IMR-90 (cell line): ENCODE data around the gene JAGN1. TPM values are rescaled to one million over a fixed set of nuclear protein-coding genes. Genes with fewer than 3 reads are reported as not detected.

Experiments
- ATAC-seq: fragments of 200-7000 bp; cut with Tn5 transposase; 2 replicates; pipeline ENCODE4 v1.9.1; 2020; ENCODE audit warnings: low read depth, mild to moderate bottlenecking, moderate library complexity
- BruUV-seq: library from RNA; stranded (reverse); fragments of 400-500 nt; replicated peaks from 2 replicates; lab custom pipeline; 2021; lab: Mats Ljungman, UMichigan
- CTCF ChIA-PET: fragments of 300-600 bp; formaldehyde crosslinking; extraction: SDS; loops from one replicate; lab custom pipeline; 2021; ENCODE audit warnings: antibody characterized with exemption; lab: Yijun Ruan, JAX
- POLR2A ChIA-PET: fragments of 300-600 bp; sonication (Branson Sonifier 250); formaldehyde crosslinking; loops from one replicate; lab custom pipeline; 2022; ENCODE audit warnings: antibody characterized with exemption; ENCODE audit not compliant: unreplicated experiment; lab: Charles Lee
- DNase-seq: peaks from one replicate; pipeline ENCODE4 v3.0.0; 2013
- H2AFZ ChIP-seq: replicated peaks from 2 replicates; pipeline ENCODE3; 2013; ENCODE audit warnings: low read length, mild to moderate bottlenecking; ENCODE audit not compliant: poor library complexity
- H2AK5ac ChIP-seq: 2 replicates; pipeline ENCODE4 v1.6.1; 2013; ENCODE audit warnings: low read depth, low read length, inconsistent platforms
- H2AK9ac ChIP-seq: replicated peaks from 2 replicates; pipeline ENCODE3; 2013; ENCODE audit warnings: mild to moderate bottlenecking, low read depth, low read length, moderate library complexity; ENCODE audit not compliant: poor library complexity
- H2BK120ac ChIP-seq: 2 replicates; pipeline ENCODE4 v1.6.1; 2013; ENCODE audit warnings: low read depth, low read length, inconsistent platforms
- H2BK15ac ChIP-seq: 3 replicates; pipeline ENCODE4 v1.6.1; 2013; ENCODE audit warnings: low read depth, low read length, inconsistent platforms
- H2BK20ac ChIP-seq: 2 replicates; pipeline ENCODE4 v1.6.1; 2013; ENCODE audit warnings: low read depth, mild to moderate bottlenecking, inconsistent platforms, low read length, moderate library complexity
- H2BK5ac ChIP-seq: 2 replicates; pipeline ENCODE4 v1.6.1; 2013; ENCODE audit warnings: mild to moderate bottlenecking, low read depth, low read length, inconsistent platforms; ENCODE audit not compliant: poor library complexity, severe bottlenecking
- H3K14ac ChIP-seq: replicated peaks from 2 replicates; pipeline ENCODE4 v1.6.1; 2013; ENCODE audit warnings: low read depth, low read length, inconsistent platforms
- H3K18ac ChIP-seq: 2 replicates; pipeline ENCODE4 v1.6.1; 2013; ENCODE audit warnings: low read depth, low read length, control low read depth
- H3K23ac ChIP-seq: 2 replicates; pipeline ENCODE4 v1.6.1; 2013; ENCODE audit warnings: low read depth, low read length, inconsistent platforms
- H3K27ac ChIP-seq: 2 replicates; pipeline ENCODE4 v1.5.1; 2013; ENCODE audit warnings: mild to moderate bottlenecking, control low read depth, low read length; ENCODE audit not compliant: insufficient read depth
- H3K27me3 ChIP-seq: 2 replicates; pipeline ENCODE4 v1.6.1; 2013; ENCODE audit warnings: low read length; ENCODE audit not compliant: control insufficient read depth, insufficient read depth
- H3K36me3 ChIP-seq: 2 replicates; pipeline ENCODE4 v1.6.1; 2013; ENCODE audit warnings: low read length, mixed read lengths; ENCODE audit not compliant: control insufficient read depth, insufficient read depth
- H3K4ac ChIP-seq: 2 replicates; pipeline ENCODE4 v1.6.1; 2013; ENCODE audit warnings: low read depth, low read length, inconsistent platforms
- H3K4me1 ChIP-seq: 2 replicates; pipeline ENCODE4 v1.6.1; 2013; ENCODE audit warnings: low read length, mixed read lengths; ENCODE audit not compliant: control insufficient read depth, insufficient read depth
- H3K4me2 ChIP-seq: 2 replicates; pipeline ENCODE4 v1.6.1; 2013; ENCODE audit warnings: low read depth, mild to moderate bottlenecking, control low read depth, low read length, moderate library complexity
- H3K4me3 ChIP-seq: 2 replicates; pipeline ENCODE4 v1.5.1; 2013; ENCODE audit warnings: low read depth, mild to moderate bottlenecking, control low read depth, low read length, moderate library complexity; ENCODE audit not compliant: insufficient read depth
- H3K56ac ChIP-seq: 2 replicates; pipeline ENCODE4 v1.6.1; 2013; ENCODE audit warnings: low read length, inconsistent platforms; ENCODE audit not compliant: insufficient read depth; ENCODE audit errors: extremely low read depth
- H3K79me1 ChIP-seq, 2 experiments: 2 replicates each; pipeline ENCODE4 v1.6.1; 2013; ENCODE audit warnings: low read length in 2 of 2, inconsistent platforms in 1 of 2, low read depth in 1 of 2
- H3K9ac ChIP-seq: 2 replicates; pipeline ENCODE4 v1.6.1; 2013; ENCODE audit warnings: low read depth, low read length, control low read depth
- H3K9me1 ChIP-seq: 2 replicates; pipeline ENCODE4 v1.6.1; 2013; ENCODE audit warnings: low read length, inconsistent platforms; ENCODE audit not compliant: insufficient read depth
- H3K9me3 ChIP-seq: 2 replicates; pipeline ENCODE4 v1.6.1; 2013; ENCODE audit warnings: low read length; ENCODE audit not compliant: control insufficient read depth, insufficient read depth
- H4K20me1 ChIP-seq: 2 replicates; pipeline ENCODE4 v1.6.1; 2013; ENCODE audit warnings: low read length, inconsistent platforms; ENCODE audit not compliant: insufficient read depth
- H4K5ac ChIP-seq: 2 replicates; pipeline ENCODE4 v1.6.1; 2013; ENCODE audit warnings: mild to moderate bottlenecking, low read depth, low read length, control low read depth
- H4K8ac ChIP-seq, 2 experiments: 2 replicates each; pipeline ENCODE4 v1.6.1; 2013; ENCODE audit warnings: low read depth in 2 of 2, low read length in 2 of 2, control low read depth in 1 of 2, inconsistent platforms in 1 of 2
- H4K91ac ChIP-seq: 2 replicates; pipeline ENCODE4 v1.6.1; 2013; ENCODE audit warnings: low read depth, low read length, inconsistent platforms; ENCODE audit not compliant: insufficient read depth
- MXI1 ChIP-seq: IDR thresholded peaks from 2 replicates; pipeline ENCODE4 v1.6.1; 2012; ENCODE audit warnings: low read depth, mild to moderate bottlenecking, low read length, moderate library complexity, borderline replicate concordance
- RAD21 ChIP-seq: IDR thresholded peaks from 2 replicates; pipeline ENCODE4 v1.6.1; 2012; ENCODE audit warnings: low read length, improper control_type of control experiment
- SMC3 ChIP-seq: fragments of 150-350 bp; IDR thresholded peaks from 2 replicates; pipeline ENCODE4 v1.6.1; 2016; ENCODE audit warnings: low read depth, mild to moderate bottlenecking, antibody characterized with exemption, low read length, moderate library complexity
- WGBS, 2 experiments: methylation state at CpG; one replicate each; pipeline versions ENCODE4 v1.1.5 to v1.1.7; 2013; ENCODE audit warnings: missing lambda C conversion rate in 2 of 2; ENCODE audit not compliant: insufficient read length in 1 of 2; ENCODE audit errors: extremely low coverage in 2 of 2; 5-methylcytosine and 5-hydroxymethylcytosine counted together
- dilution Hi-C: fragments of 300-500 bp; cut with HindIII; formaldehyde crosslinking; loops from one replicate; pipeline ENCODE4 v1.14.3; 2018; ENCODE audit warnings: low sequenced_read_pairs; ENCODE audit not compliant: unreplicated experiment
- in situ Hi-C: fragments of 300-500 bp; cut with MboI; formaldehyde crosslinking; loops from 3 replicates; pipeline ENCODE4 v1.14.3; 2019; ENCODE audit warnings: low sequenced_read_pairs, inconsistent platforms, mixed read lengths
- intact Hi-C: fragments of 100-400 bp; cut with micrococcal nuclease; formaldehyde crosslinking; loops from 2 replicates; pipeline ENCODE4 v1.10.0; 2022
- polyA plus RNA-seq, 3 experiments: library from polyadenylated mRNA; depleted of rRNA; stranded (reverse); fragments of >200 nt; gene quantifications; 2 replicates each; pipeline ENCODE4 v1.2.3, GENCODE V29; 2012; ENCODE audit warnings: low replicate concordance in 1 of 3
- total RNA-seq: library from RNA; depleted of rRNA; stranded (reverse); fragments of >200 nt; gene quantifications from 2 replicates; pipeline ENCODE4 v1.2.3, GENCODE V29; 2012
- TF ChIP-seq, protein P1 (sequence below): conservative IDR thresholded peaks from 2 replicates; pipeline ENCODE4 v1.5.1; 2012; ENCODE audit warnings: mild to moderate bottlenecking, low read depth, low read length, improper control_type of control experiment

Gene JAGN1
- total and polyA plus RNA-seq, 2 of the 4 experiments (the other 2 are of a cell fraction): 32.7 to 39.3 TPM

DNA sequence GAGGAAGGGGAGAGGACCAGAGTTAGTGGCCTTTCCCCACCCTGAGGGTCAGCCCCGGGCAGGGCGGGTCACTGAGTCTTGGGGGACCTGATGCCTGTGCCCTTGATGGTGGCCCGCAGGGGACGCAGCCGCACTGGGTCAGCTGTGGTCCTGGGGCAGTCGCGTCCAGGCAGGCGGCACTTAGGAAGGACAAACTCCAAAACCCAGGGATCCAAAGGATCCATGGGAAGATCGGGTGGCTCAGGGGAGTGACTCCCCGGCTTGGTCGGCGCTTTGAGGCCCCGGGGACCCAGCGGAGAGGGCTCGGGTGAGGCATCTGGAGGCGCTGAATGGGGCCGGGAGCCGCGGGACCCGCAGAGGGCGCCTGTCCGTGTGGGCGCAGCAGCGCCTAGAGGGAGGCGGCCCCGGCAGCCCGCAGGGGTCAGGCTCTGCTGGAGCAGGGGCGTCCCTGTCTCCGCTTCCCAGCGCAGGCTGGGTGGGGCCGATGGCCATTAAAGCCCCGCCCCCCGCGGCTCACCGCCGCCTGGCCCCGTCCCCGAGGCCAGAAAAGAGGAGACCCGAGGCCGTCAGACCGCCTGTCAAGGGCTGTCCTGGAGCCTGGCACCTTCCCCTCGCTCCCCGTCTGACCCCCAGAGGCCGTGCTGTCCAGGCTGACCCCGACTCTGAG is 27.9 kb upstream of the JAGN1 start:
- Histone ChIP-seq H2BK5ac (no peak overlapping the region), H3K9me1 (0 out of 2 replicates have a peak, but pooled peaks cover 3% of the 10 kb centered on the region), H4K91ac (no peak overlapping the region), H3K18ac (no peak overlapping the region; the same call in 1 of the 2 replicates), H3K27ac (no peak overlapping the region), H3K9me3 (no peaks in the 10 kb centered on the region), H4K5ac (peak overlapping the region; percentile 20; the same call in 1 of the 2 replicates), H2AK9ac (peak overlapping the region; percentile 70), H2BK20ac (no peak overlapping the region), H3K23ac (no peak overlapping the region), H3K36me3 (no peaks in the 10 kb centered on the region), H2BK120ac (peak overlapping the region; percentile 68; the same call in 1 of the 2 replicates), H2AK5ac (peak overlapping the region; percentile 28; the same call in 1 of the 2 replicates), H3K4me2 (no peak overlapping the region), H4K8ac (peak overlapping the region; percentile 31 to 65; a peak in 2 of 4 replicates), H4K20me1 (no peaks in the 10 kb centered on the region), H3K4me1 (peaks cover 9% of the 10 kb centered on the region), H3K4me3 (no peak overlapping the region), H2AFZ (peak overlapping the region; percentile 92), H2BK15ac (no peak overlapping the region; the same call in 2 of the 3 replicates), H3K14ac (no peak overlapping the region), H3K9ac (no peak overlapping the region), H3K4ac (peak overlapping the region; percentile 75), H3K27me3 (no peaks in the 10 kb centered on the region; the same call in 1 of the 2 replicates), H3K79me1 (no peaks in the 10 kb centered on the region), H3K56ac (no peak overlapping the region)
- dilution Hi-C loops (no loop called here), intact Hi-C loops (no loop called here), in situ Hi-C loops (no loop called here)
- ChIA-PET CTCF (no interaction called here), POLR2A (no interaction called here)
- no TSS peak for BruUV-seq
- 27% methylated on average over 21 of the region's 45 CpGs; no CpG with 5 or more reads in 1 of the 2 experiments for WGBS, 2 experiments
- TF ChIP-seq RAD21 (no peak), MXI1 (no peak), SMC3 (0 out of 2 replicates have a peak, but pooled peaks have one; percentile 7)
- TF ChIP-seq, protein P1, sequence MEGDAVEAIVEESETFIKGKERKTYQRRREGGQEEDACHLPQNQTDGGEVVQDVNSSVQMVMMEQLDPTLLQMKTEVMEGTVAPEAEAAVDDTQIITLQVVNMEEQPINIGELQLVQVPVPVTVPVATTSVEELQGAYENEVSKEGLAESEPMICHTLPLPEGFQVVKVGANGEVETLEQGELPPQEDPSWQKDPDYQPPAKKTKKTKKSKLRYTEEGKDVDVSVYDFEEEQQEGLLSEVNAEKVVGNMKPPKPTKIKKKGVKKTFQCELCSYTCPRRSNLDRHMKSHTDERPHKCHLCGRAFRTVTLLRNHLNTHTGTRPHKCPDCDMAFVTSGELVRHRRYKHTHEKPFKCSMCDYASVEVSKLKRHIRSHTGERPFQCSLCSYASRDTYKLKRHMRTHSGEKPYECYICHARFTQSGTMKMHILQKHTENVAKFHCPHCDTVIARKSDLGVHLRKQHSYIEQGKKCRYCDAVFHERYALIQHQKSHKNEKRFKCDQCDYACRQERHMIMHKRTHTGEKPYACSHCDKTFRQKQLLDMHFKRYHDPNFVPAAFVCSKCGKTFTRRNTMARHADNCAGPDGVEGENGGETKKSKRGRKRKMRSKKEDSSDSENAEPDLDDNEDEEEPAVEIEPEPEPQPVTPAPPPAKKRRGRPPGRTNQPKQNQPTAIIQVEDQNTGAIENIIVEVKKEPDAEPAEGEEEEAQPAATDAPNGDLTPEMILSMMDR: peak; percentile 20; the same call in 1 of the 2 replicates
- no peak for DNase-seq
- ATAC-seq: peak; percentile 70
